Mesenchymal stem cell (in vitro differentiated cells and primary cell): Measurements from ENCODE around the gene ANTKMT.

ENCODE experiments used
- DNase-seq: peaks from one replicate; pipeline ENCODE4 v3.0.0-alpha.2; 2013
- H2AFZ ChIP-seq: one replicate; pipeline ENCODE4 v1.6.1; 2013; ENCODE audit warnings: low read depth, mild to moderate bottlenecking, control low read depth, inconsistent platforms, low read length, moderate library complexity
- H2AK5ac ChIP-seq: 2 replicates; pipeline ENCODE4 v1.6.1; 2013; ENCODE audit warnings: low read length, moderate library complexity, mild to moderate bottlenecking, inconsistent platforms; ENCODE audit not compliant: severe bottlenecking
- H2BK120ac ChIP-seq: one replicate; pipeline ENCODE4 v1.6.1; 2013; ENCODE audit warnings: low read depth, mild to moderate bottlenecking, inconsistent platforms, low read length, moderate library complexity
- H2BK12ac ChIP-seq, 2 experiments: one replicate each; pipeline ENCODE4 v1.6.1; 2013; ENCODE audit warnings: inconsistent platforms in 2 of 2, low read length in 2 of 2, mild to moderate bottlenecking in 2 of 2, moderate library complexity in 2 of 2, control low read depth in 1 of 2
- H2BK15ac ChIP-seq: one replicate; pipeline ENCODE4 v1.6.1; 2013; ENCODE audit warnings: mild to moderate bottlenecking, low read depth, inconsistent platforms; ENCODE audit not compliant: poor library complexity, severe bottlenecking
- H2BK5ac ChIP-seq: 2 replicates; pipeline ENCODE4 v1.6.1; 2013; ENCODE audit warnings: low read depth, mild to moderate bottlenecking, low read length, control low read depth, inconsistent platforms; ENCODE audit not compliant: poor library complexity, severe bottlenecking
- H3K14ac ChIP-seq, 2 experiments: one replicate each; pipeline ENCODE4 v1.6.1; 2013; ENCODE audit warnings: inconsistent platforms in 2 of 2, low read length in 2 of 2, control low read depth in 1 of 2, mild to moderate bottlenecking in 1 of 2, moderate library complexity in 1 of 2
- H3K18ac ChIP-seq, 2 experiments: one replicate each; pipeline ENCODE4 v1.6.1; 2013; ENCODE audit warnings: inconsistent platforms in 2 of 2, low read length in 2 of 2, control low read depth in 1 of 2, low read depth in 1 of 2, mild to moderate bottlenecking in 1 of 2
- H3K23ac ChIP-seq, 2 experiments: one replicate each; pipeline ENCODE4 v1.6.1; 2013; ENCODE audit warnings: inconsistent platforms in 2 of 2, low read length in 2 of 2, mild to moderate bottlenecking in 2 of 2, moderate library complexity in 2 of 2, control low read depth in 1 of 2
- H3K27ac ChIP-seq: 2 replicates; pipeline ENCODE4 v1.5.1; 2013; ENCODE audit warnings: mild to moderate bottlenecking, moderate library complexity, low read length, control low read depth, inconsistent platforms; ENCODE audit not compliant: poor library complexity, severe bottlenecking
- H3K27me3 ChIP-seq, 2 experiments: 2 replicates each; pipeline versions ENCODE4 v1.6.1 to v1.7.0; 2013; ENCODE audit warnings: low read length in 2 of 2, mild to moderate bottlenecking in 2 of 2, moderate library complexity in 2 of 2, control low read depth in 1 of 2, inconsistent platforms in 1 of 2; ENCODE audit not compliant: control insufficient read depth in 1 of 2, insufficient read depth in 1 of 2
- H3K36me3 ChIP-seq, 2 experiments: 2 replicates each; pipeline versions ENCODE4 v1.6.1 to v1.7.0; 2013; ENCODE audit warnings: low read length in 2 of 2, control low read depth in 1 of 2, inconsistent platforms in 1 of 2, low read depth in 1 of 2, mild to moderate bottlenecking in 1 of 2; ENCODE audit not compliant: insufficient read depth in 2 of 2, control insufficient read depth in 1 of 2
- H3K4ac ChIP-seq, 2 experiments: one replicate each; pipeline ENCODE4 v1.6.1; 2013; ENCODE audit warnings: inconsistent platforms in 2 of 2, low read length in 2 of 2, mild to moderate bottlenecking in 2 of 2, moderate library complexity in 2 of 2, control low read depth in 1 of 2, low read depth in 1 of 2
- H3K4me1 ChIP-seq: 2 replicates; pipeline ENCODE4 v1.6.1; 2013; ENCODE audit warnings: low read depth, low read length, control low read depth; ENCODE audit not compliant: control insufficient read depth, insufficient read depth
- H3K4me2 ChIP-seq: 2 replicates; pipeline ENCODE4 v1.6.1; 2013; ENCODE audit warnings: low read length, mild to moderate bottlenecking, inconsistent platforms; ENCODE audit not compliant: poor library complexity, severe bottlenecking
- H3K4me3 ChIP-seq, 2 experiments: 2 replicates each; pipeline versions ENCODE4 v1.5.1 to v1.7.0; 2013; ENCODE audit warnings: low read length in 2 of 2, mild to moderate bottlenecking in 2 of 2, control low read depth in 1 of 2, low read depth in 1 of 2; ENCODE audit not compliant: insufficient read depth in 1 of 2
- H3K79me1 ChIP-seq: replicated peaks from 2 replicates; pipeline ENCODE4 v1.6.1; 2013; ENCODE audit warnings: mild to moderate bottlenecking, control low read depth, low read length, inconsistent platforms; ENCODE audit not compliant: poor library complexity, severe bottlenecking
- H3K9ac ChIP-seq: 2 replicates; pipeline ENCODE4 v1.7.0; 2013; ENCODE audit warnings: mild to moderate bottlenecking, low read length, moderate library complexity
- H3K9me3 ChIP-seq: 2 replicates; pipeline ENCODE4 v1.7.0; 2013; ENCODE audit warnings: mild to moderate bottlenecking, low read length; ENCODE audit not compliant: control insufficient read depth
- H4K8ac ChIP-seq: one replicate; pipeline ENCODE4 v1.6.1; 2013; ENCODE audit warnings: inconsistent platforms, mild to moderate bottlenecking, low read length, moderate library complexity
- H4K91ac ChIP-seq: one replicate; pipeline ENCODE4 v1.6.1; 2013; ENCODE audit warnings: mild to moderate bottlenecking, low read length, inconsistent platforms
- WGBS: methylation state at CpG from one replicate; pipeline ENCODE4 v1.1.7; 2013; ENCODE audit warnings: mixed read lengths; 5-methylcytosine and 5-hydroxymethylcytosine counted together

The ANTKMT gene

GRCh38 chr16:678209-678857 lies 42.6 kb upstream of the ANTKMT start:
- H3K27ac ChIP-seq, result no peak overlapping the region
- H3K27me3 ChIP-seq, result no peaks in the 10 kb centered on the region
- no peak overlapping the region for H3K4me2 ChIP-seq
- H3K4ac ChIP-seq, result no peak overlapping the region
- no peak overlapping the region for H2BK15ac ChIP-seq
- H4K91ac ChIP-seq, result no peak overlapping the region
- peak overlapping the region; percentile 1 for H2AK5ac ChIP-seq
- H3K79me1 ChIP-seq, result peaks cover 2% of the 10 kb centered on the region
- no peak overlapping the region for H2BK12ac ChIP-seq
- no peak overlapping the region for H4K8ac ChIP-seq
- no peak overlapping the region for H3K23ac ChIP-seq
- no peak for DNase-seq
- H3K36me3 ChIP-seq, result peaks cover 24 to 53% of the 10 kb centered on the region in 2 experiments
- WGBS, result 92% methylated on average over 21 of the region's 21 CpGs
- no peaks in the 10 kb centered on the region for H3K9me3 ChIP-seq
- peaks cover 62% of the 10 kb centered on the region for H3K4me1 ChIP-seq
- no peak overlapping the region for H3K14ac ChIP-seq
- no peak overlapping the region for H3K9ac ChIP-seq
- H3K18ac ChIP-seq, result no peak overlapping the region
- no peak overlapping the region for H3K4me3 ChIP-seq
- no peak overlapping the region for H2BK120ac ChIP-seq
- no peak overlapping the region for H2AFZ ChIP-seq
- no peak overlapping the region for H2BK5ac ChIP-seq

DNA sequence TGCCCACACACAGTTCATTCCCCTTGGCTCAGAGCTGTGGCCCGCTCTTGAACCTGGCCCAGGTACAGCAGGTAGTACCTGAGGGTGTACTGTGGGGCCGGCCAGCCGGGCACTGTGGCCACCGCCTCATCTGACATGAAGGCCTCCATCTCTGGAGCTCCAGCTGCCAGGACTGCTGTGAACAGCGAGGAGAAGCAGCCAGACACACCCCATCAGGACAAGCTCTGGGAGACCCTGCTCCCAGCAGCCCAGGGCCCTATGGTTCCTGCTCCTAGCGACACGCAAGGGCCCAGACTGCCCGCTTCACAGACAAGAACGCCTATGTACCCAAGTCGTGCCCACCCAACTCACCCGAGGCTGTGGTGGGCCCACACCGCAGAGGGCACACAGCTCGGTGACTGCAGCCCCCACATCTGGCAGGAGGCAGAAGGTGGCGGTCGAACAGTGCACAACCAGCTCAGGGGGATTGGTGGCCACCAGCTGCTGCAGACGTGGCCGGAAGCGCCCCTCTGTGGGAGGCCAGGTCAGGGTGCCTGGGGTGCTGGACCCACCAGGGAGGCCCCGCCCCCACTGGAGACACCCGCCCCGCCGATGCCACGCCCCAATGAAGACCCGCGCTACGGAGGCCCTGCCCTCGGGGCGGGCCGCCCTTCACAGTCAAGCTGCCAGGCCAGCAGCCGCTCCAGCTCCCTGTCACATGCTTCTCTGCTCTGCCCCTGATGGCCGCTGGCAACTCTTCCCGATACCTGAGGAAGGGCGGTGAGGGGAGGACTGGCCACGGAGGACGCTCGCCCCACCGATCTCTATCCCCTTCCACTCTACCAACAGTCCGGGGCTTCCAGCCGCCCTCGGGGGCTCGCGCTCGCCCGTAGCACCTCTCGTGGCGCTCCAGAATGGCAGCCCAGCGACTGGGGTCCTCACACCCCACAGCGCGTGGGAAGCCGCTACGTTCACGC lies 41.8 kb upstream of the ANTKMT start:
- Histone ChIP-seq H3K9me3 (no peaks in the 10 kb centered on the region), H3K23ac (no peak overlapping the region), H3K4me1 (peaks cover 68% of the 10 kb centered on the region), H3K4ac (peak overlapping the region; percentile 10 to 92), H4K91ac (peak overlapping the region; percentile 70), H3K4me3 (peak overlapping the region; percentile 52 to 80), H2BK15ac (peak overlapping the region; percentile 15), H2BK12ac (peak overlapping the region; percentile 14 to 70), H2BK5ac (no peak overlapping the region), H3K18ac (peak overlapping the region; percentile 50 to 95), H4K8ac (peak overlapping the region; percentile 86), H3K36me3 (peaks cover 22 to 51% of the 10 kb centered on the region in 2 experiments), H3K27me3 (no peaks in the 10 kb centered on the region), H2BK120ac (no peak overlapping the region), H2AFZ (peak overlapping the region; percentile 33), H3K14ac (peak overlapping the region in 1 of 2 experiments; percentile 92), H3K9ac (peak overlapping the region; percentile 55), H3K27ac (peak overlapping the region; percentile 83), H3K79me1 (peaks cover 6% of the 10 kb centered on the region), H3K4me2 (peak overlapping the region; percentile 88), H2AK5ac (peak overlapping the region; percentile 1)
- 38% methylated on average over 46 of the region's 52 CpGs for WGBS
- peak; percentile 67 for DNase-seq

DNA sequence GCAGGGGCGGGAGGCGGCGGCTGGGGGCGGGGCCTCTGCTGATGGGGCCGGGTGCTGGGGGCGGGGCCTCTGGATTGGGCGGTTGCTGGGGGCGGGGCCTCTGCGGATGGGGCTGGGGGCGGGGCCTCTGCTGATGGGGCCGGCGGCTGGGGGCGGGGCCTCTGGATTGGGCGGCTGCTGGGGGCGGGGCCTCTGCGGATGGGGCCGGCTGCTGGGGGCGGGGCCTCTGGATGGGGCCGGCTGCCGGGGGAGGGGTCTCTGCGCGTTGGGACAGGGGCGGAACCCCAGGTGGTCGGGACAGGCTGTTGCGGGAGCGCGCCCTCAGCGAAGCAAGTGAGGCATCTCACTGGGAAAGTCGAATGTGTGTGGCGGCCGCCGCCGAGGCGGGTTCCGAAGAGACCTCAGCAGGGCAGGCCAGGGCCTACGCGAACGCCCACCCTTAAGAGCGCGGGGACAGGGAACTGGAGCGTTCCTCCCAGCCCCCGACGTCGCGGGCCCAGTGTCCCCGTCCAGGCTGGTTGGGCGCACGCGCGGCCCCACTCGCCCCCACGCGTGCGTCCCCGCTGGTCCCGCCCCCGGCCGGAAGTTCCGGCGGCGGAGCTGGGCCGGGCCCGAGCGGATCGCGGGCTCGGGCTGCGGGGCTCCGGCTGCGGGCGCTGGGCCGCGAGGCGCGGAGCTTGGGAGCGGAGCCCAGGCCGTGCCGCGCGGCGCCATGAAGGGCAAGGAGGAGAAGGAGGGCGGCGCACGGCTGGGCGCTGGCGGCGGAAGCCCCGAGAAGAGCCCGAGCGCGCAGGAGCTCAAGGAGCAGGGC lies 40.9 kb upstream of the ANTKMT start, which contains the start of gene STUB1:
TSS of gene STUB1 (plus strand) at position 597 of the 811 bp plus-strand sequence. CDS start at position 713, 116 bp downstream.
- H2BK5ac ChIP-seq, result peak within 1 kb of the TSS; percentile 20
- H3K4me1 ChIP-seq, result peaks cover 71% of the 10 kb centered on the region
- peak within 1 kb of the TSS; percentile 94 for H3K9ac ChIP-seq
- H3K23ac ChIP-seq, result peak within 1 kb of the TSS in 1 of 2 experiments; percentile 85
- H3K4me3 ChIP-seq, result peak within 1 kb of the TSS; percentile 80 to 93
- H2AK5ac ChIP-seq, result no peak within 1 kb of the TSS
- H3K18ac ChIP-seq, result peak within 1 kb of the TSS; percentile 58 to 99
- H2BK15ac ChIP-seq, result peak within 1 kb of the TSS; percentile 15
- H4K91ac ChIP-seq, result peak within 1 kb of the TSS; percentile 83
- H3K4me2 ChIP-seq, result peak within 1 kb of the TSS; percentile 88
- H2BK120ac ChIP-seq, result peak within 1 kb of the TSS; percentile 91
- H3K27me3 ChIP-seq, result no peaks in the 10 kb centered on the region
- H3K36me3 ChIP-seq, result peaks cover 24 to 52% of the 10 kb centered on the region in 2 experiments
- peak within 1 kb of the TSS in 1 of 2 experiments; percentile 92 for H3K14ac ChIP-seq
- 3% methylated on average over 46 of the region's 91 CpGs for WGBS
- peak; percentile 90 for DNase-seq
- H2BK12ac ChIP-seq, result peak within 1 kb of the TSS in 1 of 2 experiments; percentile 70
- peak within 1 kb of the TSS; percentile 88 for H3K27ac ChIP-seq
- peak within 1 kb of the TSS; percentile 91 to 92 for H3K4ac ChIP-seq
- peak within 1 kb of the TSS; percentile 92 for H4K8ac ChIP-seq
- H2AFZ ChIP-seq, result peak within 1 kb of the TSS; percentile 81
- H3K79me1 ChIP-seq, result peaks cover 8% of the 10 kb centered on the region
- H3K9me3 ChIP-seq, result no peaks in the 10 kb centered on the region
